Measurements from ENCODE around the gene SERPINA4. TPM values are rescaled to one million over a fixed set of nuclear protein-coding genes. Genes with fewer than 3 reads are reported as not detected.

SERPINA4 gene
- total RNA-seq, 1 donor from 2014 or later, result not detected

DNA sequence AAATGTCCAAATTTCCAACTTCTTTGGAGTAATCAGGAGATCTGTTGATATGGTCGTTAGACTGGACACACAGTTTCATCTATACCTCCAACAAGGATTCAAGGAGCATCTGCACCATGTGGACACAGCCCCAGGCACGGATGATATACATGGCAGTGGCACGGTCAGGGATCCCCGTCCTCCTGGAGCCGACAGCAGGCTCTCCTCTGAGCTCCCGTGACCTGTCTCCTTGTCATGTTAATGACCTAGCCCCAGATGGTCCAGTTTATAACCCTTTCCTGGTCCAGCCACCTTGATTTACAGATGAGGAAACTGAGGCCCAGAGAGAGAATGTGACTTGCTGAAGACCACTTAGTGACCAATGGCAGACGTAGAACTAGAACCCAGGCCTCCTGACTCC lies 16.5 kb upstream of the SERPINA4 start:
- Histone ChIP-seq H3K36me3 (ENCODE audit: control insufficient read depth, insufficient read depth, low read length) (no peaks in the 10 kb centered on the region), H3K27me3 (ENCODE audit: control insufficient read depth, insufficient read depth, low read length) (no peaks in the 10 kb centered on the region), H3K4me3 (ENCODE audit: low read depth, low read length) (no peak overlapping the region)
- DNase-seq (ENCODE audit: low read depth), result no peak
- TF ChIP-seq, protein P1, sequence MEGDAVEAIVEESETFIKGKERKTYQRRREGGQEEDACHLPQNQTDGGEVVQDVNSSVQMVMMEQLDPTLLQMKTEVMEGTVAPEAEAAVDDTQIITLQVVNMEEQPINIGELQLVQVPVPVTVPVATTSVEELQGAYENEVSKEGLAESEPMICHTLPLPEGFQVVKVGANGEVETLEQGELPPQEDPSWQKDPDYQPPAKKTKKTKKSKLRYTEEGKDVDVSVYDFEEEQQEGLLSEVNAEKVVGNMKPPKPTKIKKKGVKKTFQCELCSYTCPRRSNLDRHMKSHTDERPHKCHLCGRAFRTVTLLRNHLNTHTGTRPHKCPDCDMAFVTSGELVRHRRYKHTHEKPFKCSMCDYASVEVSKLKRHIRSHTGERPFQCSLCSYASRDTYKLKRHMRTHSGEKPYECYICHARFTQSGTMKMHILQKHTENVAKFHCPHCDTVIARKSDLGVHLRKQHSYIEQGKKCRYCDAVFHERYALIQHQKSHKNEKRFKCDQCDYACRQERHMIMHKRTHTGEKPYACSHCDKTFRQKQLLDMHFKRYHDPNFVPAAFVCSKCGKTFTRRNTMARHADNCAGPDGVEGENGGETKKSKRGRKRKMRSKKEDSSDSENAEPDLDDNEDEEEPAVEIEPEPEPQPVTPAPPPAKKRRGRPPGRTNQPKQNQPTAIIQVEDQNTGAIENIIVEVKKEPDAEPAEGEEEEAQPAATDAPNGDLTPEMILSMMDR (IDR thresholded peaks at IDR 0.05; ENCODE audit: insufficient read depth, low read length, poor library complexity, severe bottlenecking), result no peak

DNA sequence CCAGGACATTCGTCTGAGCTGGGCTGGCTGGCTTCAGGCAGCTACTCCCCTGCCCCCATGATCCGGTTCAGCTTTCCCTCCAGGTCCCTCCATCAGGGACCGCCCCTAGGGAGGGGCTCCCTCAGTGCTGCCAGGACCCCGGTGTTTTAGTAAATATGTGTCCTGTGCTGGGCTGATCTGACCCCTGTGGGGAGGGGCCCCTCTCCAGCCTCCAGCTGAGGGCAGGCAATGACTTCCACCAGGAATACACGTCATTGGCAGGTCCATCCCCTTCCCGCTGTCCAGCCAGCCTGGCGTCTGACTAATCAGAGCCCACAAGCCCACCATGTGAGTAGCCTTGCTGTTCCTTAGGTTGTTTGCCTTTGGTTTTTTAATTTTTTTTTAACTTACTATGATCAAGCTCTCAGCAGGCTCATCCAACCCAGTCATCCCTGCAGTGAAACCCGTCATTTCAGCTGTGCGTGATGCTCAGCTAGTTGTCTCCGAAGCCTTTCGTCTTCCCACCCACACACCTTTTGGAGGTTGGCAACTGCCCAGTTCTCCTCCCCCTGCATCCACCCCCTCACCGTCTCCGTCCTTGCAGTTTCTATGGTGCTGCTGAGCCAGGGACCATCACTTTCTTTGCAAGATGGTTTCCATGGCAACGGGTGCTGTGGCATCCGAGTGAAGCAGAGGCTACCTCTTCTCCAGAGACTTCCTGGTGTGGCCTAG lies 16.0 kb upstream of the SERPINA4 start:
- TF ChIP-seq, protein P1 (IDR thresholded peaks at IDR 0.05; ENCODE audit: insufficient read depth, low read length, poor library complexity, severe bottlenecking), result no peak
- Histone ChIP-seq H3K27me3 (ENCODE audit: control insufficient read depth, insufficient read depth, low read length) (no peaks in the 10 kb centered on the region), H3K4me3 (ENCODE audit: low read depth, low read length) (no peak overlapping the region), H3K36me3 (ENCODE audit: control insufficient read depth, insufficient read depth, low read length) (no peaks in the 10 kb centered on the region)
- DNase-seq (ENCODE audit: low read depth), result no peak

DNA sequence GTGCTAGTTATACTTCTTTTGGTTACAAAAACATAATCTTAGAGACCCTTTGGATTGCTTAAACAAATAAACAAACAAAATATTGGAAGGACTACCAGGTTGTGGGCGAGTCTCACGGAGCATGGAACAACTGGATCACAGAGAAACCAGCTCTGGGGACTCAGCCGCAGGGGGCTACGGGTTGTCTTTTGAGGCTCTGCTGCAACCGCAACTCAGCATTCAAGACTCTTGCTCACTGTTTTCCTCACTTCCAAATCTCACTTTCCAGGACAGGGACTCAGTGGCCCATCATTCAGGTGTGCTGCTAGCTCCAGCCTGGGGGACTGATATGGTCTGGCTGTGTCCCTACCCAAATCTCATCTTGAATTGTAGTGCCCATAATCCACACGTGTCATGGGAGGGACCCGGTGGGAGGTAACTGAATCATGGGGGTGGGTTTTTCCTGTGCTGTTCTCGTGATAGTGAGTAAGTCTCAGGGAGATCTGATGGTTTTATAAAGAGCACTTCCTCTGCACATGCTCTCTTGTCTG lies 14.0 kb upstream of the SERPINA4 start:
- no peaks in the 10 kb centered on the region for H3K36me3 ChIP-seq (ENCODE audit: control insufficient read depth, insufficient read depth, low read length)
- no peak overlapping the region for H3K4me3 ChIP-seq (ENCODE audit: low read depth, low read length)
- TF ChIP-seq, protein P1 (IDR thresholded peaks at IDR 0.05; ENCODE audit: insufficient read depth, low read length, poor library complexity, severe bottlenecking), result no peak
- no peaks in the 10 kb centered on the region for H3K27me3 ChIP-seq (ENCODE audit: control insufficient read depth, insufficient read depth, low read length)
- DNase-seq (ENCODE audit: low read depth), result no peak

DNA sequence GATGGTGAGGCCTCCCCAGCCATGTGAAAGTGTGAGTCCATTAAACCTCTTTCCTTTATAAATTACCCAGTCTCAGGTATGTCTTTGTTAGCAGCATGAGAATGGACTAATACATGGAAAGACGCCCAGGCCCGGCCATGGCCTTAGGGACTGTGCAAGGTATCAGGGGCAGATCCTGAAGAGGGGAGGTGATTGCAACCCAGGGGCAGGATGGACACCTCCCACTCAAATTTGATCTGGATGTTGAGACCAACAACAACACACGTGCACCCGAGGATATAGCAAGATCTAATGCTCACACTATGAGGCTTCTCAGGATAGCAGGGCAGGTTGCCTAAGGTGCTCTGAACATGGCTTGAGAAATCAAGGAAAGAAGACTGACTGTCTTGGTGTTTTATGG lies 13.5 kb upstream of the SERPINA4 start:
- no peak overlapping the region for H3K4me3 ChIP-seq (ENCODE audit: low read depth, low read length)
- TF ChIP-seq, protein P1 (IDR thresholded peaks at IDR 0.05; ENCODE audit: insufficient read depth, low read length, poor library complexity, severe bottlenecking), result no peak
- no peaks in the 10 kb centered on the region for H3K36me3 ChIP-seq (ENCODE audit: control insufficient read depth, insufficient read depth, low read length)
- H3K27me3 ChIP-seq (ENCODE audit: control insufficient read depth, insufficient read depth, low read length), result no peaks in the 10 kb centered on the region
- no peak for DNase-seq (ENCODE audit: low read depth)

DNA sequence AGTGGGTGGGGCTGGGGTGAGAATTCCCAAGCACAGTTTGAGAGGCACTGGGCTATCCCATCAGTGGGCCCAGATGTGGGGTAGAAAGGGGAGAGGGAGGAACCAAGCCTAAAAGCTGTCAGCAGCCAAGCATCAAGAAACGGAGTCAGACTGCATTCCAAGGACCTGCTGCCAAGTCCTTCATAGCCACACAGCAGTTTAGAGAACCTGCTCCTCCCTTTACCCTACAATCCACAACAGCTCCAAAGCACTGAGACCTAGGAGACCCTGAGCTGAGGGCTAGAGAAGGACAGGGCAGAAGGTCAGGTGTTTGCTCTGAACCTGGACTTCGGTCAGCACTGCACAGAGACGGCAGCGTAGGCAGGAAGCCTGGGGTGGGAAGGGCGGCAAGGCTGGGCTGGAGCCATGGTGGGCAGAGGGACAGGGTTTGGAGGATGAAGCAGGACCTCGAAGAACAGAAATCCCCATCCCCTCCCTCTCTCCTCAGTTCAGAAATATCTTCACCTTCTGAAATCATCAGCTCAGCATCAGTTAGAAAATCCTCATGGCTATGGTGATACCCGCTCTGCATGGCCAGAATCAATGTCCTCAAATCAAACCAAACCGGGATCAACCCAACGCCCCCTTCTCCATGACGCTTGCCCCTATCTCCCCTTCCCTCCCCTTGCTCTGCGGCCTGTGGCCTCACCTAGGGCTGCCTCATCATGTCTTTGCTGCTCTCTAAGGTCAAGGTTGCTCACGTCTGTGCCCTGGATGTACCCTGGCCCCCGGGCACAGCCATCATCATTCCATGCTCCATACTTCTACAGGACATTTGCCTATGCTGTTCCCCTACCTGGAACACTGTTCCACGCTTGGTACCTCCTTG lies 12.9 kb upstream of the SERPINA4 start:
- no peak overlapping the region for H3K4me3 ChIP-seq (ENCODE audit: low read depth, low read length)
- DNase-seq (ENCODE audit: low read depth), result no peak
- no peaks in the 10 kb centered on the region for H3K36me3 ChIP-seq (ENCODE audit: control insufficient read depth, insufficient read depth, low read length)
- no peaks in the 10 kb centered on the region for H3K27me3 ChIP-seq (ENCODE audit: control insufficient read depth, insufficient read depth, low read length)
- TF ChIP-seq, protein P1 (IDR thresholded peaks at IDR 0.05; ENCODE audit: insufficient read depth, low read length, poor library complexity, severe bottlenecking), result no peak

All from kidney epithelial cell (primary cell).